Nephron (organoid): ENCODE measurements around the gene EFTUD2.

Source experiments
- H3K27ac Mint-ChIP-seq, 3 experiments: 2 replicates each; pipeline ENCODE4 v1.8.0; 2020; ENCODE audit warnings: mixed read lengths in 3 of 3, mild to moderate bottlenecking in 2 of 3, moderate library complexity in 1 of 3
- H3K27me3 Mint-ChIP-seq: 2 replicates; pipeline ENCODE4 v1.8.0; 2021; ENCODE audit warnings: low read depth, mild to moderate bottlenecking, moderate library complexity, mixed read lengths
- H3K36me3 Mint-ChIP-seq: 2 replicates; pipeline ENCODE4 v1.8.0; 2020; ENCODE audit warnings: low read depth, mixed read lengths
- H3K4me1 Mint-ChIP-seq: 2 replicates; pipeline ENCODE4 v1.8.0; 2020; ENCODE audit warnings: mixed read lengths
- H3K4me3 Mint-ChIP-seq, 3 experiments: 2 replicates each; pipeline ENCODE4 v1.8.0; 2020; ENCODE audit warnings: mild to moderate bottlenecking in 3 of 3, mixed read lengths in 3 of 3, moderate library complexity in 2 of 3
- H3K9me3 Mint-ChIP-seq: 2 replicates; pipeline ENCODE4 v1.8.0; 2020; ENCODE audit warnings: mixed read lengths
- TF ChIP-seq, protein P1 (sequence below), 3 experiments: fragments of 200-600 bp; sonication (generic); IDR thresholded peaks; one replicate each; pipeline ENCODE4 v1.5.0; 2021; ENCODE audit warnings: antibody characterized with exemption in 3 of 3; ENCODE audit not compliant: unreplicated experiment in 3 of 3

The EFTUD2 gene

DNA sequence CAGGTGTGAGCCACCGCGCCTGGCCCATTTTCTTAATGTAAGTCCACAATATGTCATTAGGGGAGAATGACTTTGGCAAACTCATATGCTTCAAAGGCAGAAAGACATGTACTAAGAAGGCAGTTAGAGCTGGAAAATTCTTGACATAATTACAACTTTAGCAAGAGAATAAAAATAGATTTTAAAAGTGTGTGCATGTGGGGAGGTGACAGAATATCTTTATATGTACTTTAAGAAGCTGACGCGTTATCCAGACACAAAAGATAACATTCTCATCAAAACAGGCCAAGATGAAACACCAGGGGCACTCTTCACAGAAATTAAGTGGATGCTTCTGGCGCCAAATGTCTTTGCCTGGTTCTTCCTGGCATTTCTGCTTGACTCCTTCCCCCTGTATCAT lies 97.4 kb downstream of the EFTUD2 start:
- no peaks in the 10 kb centered on the region for H3K27me3 Mint-ChIP-seq
- peaks cover 22% of the 10 kb centered on the region for H3K4me1 Mint-ChIP-seq
- no peak overlapping the region for H3K4me3 Mint-ChIP-seq
- TF ChIP-seq, protein P1, sequence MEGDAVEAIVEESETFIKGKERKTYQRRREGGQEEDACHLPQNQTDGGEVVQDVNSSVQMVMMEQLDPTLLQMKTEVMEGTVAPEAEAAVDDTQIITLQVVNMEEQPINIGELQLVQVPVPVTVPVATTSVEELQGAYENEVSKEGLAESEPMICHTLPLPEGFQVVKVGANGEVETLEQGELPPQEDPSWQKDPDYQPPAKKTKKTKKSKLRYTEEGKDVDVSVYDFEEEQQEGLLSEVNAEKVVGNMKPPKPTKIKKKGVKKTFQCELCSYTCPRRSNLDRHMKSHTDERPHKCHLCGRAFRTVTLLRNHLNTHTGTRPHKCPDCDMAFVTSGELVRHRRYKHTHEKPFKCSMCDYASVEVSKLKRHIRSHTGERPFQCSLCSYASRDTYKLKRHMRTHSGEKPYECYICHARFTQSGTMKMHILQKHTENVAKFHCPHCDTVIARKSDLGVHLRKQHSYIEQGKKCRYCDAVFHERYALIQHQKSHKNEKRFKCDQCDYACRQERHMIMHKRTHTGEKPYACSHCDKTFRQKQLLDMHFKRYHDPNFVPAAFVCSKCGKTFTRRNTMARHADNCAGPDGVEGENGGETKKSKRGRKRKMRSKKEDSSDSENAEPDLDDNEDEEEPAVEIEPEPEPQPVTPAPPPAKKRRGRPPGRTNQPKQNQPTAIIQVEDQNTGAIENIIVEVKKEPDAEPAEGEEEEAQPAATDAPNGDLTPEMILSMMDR (IDR thresholded peaks at IDR 0.05; ENCODE audit: unreplicated experiment in 3 of 3) = no peak
- H3K27ac Mint-ChIP-seq = no peak overlapping the region
- H3K36me3 Mint-ChIP-seq = peaks cover 63% of the 10 kb centered on the region
- H3K9me3 Mint-ChIP-seq = no peaks in the 10 kb centered on the region
